Progenitor cell of endocrine pancreas (in vitro differentiated cells): Measurements from ENCODE around the gene ALDOC. TPM values are rescaled to one million over a fixed set of nuclear protein-coding genes. Genes with fewer than 3 reads are reported as not detected.
"Not testable (repeated sequence)": the region's sequence is repeated elsewhere in the genome, so short reads cannot be mapped to it uniquely, and the experiment has no call there.

Source experiments
- DNase-seq: peaks from one replicate; pipeline ENCODE4 v3.0.0; 2021; ENCODE audit warnings: low spot score; ENCODE audit not compliant: unreplicated experiment
- H3K27ac Mint-ChIP-seq: 2 replicates; pipeline ENCODE4 v1.8.0; 2021; ENCODE audit warnings: mild to moderate bottlenecking, moderate library complexity, mixed read lengths
- H3K27me3 Mint-ChIP-seq: 2 replicates; pipeline ENCODE4 v1.8.0; 2021; ENCODE audit warnings: mixed read lengths
- H3K36me3 Mint-ChIP-seq: 2 replicates; pipeline ENCODE4 v1.8.0; 2022; ENCODE audit warnings: mixed read lengths; ENCODE audit not compliant: insufficient read depth
- H3K4me1 Mint-ChIP-seq: 2 replicates; pipeline ENCODE4 v1.8.0; 2021; ENCODE audit warnings: low read depth, mixed read lengths
- H3K4me3 Mint-ChIP-seq: 2 replicates; pipeline ENCODE4 v1.8.0; 2021; ENCODE audit warnings: low read depth, mild to moderate bottlenecking, moderate library complexity, mixed read lengths
- H3K9me3 Mint-ChIP-seq: 2 replicates; pipeline ENCODE4 v1.8.0; 2021; ENCODE audit warnings: low read depth, mixed read lengths
- total RNA-seq: library from RNA; stranded (reverse); gene quantifications from 2 replicates; pipeline ENCODE4 v1.2.1, GENCODE V29; 2021
- TF ChIP-seq, protein P1 (sequence below): fragments of 200-600 bp; sonication (generic); IDR thresholded peaks from one replicate; pipeline ENCODE4 v1.5.0; 2021; ENCODE audit warnings: antibody characterized with exemption, mild to moderate bottlenecking; ENCODE audit not compliant: unreplicated experiment

Gene ALDOC
- total RNA-seq, 1 donor from 2014 or later, result 4.8 TPM

DNA sequence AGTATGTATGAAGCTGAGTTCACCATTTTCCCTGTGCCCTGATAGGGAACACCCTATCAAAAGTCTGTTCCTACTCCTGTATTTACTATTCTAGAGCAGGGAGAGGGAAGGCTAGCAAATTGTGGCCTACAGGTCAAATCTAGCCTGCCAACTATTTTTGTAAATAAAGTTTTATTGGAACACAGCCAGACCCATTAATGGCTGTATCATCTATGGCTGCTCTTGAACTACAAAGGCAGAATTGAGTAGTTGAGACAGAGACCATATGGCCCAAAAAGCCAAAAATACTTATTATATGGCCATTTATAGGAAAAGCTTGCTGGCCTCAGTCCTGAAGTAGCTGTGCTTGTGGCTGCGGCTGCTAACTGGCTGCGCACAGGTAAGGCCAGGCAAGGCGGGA, 4.3 kb upstream of the ALDOC start:
- no peaks in the 10 kb centered on the region for H3K9me3 Mint-ChIP-seq
- no peak for DNase-seq
- H3K27me3 Mint-ChIP-seq, result peaks cover 4% of the 10 kb centered on the region
- no peak overlapping the region for H3K27ac Mint-ChIP-seq
- peaks cover 4% of the 10 kb centered on the region for H3K4me1 Mint-ChIP-seq
- peaks cover 16% of the 10 kb centered on the region for H3K36me3 Mint-ChIP-seq
- TF ChIP-seq, protein P1, sequence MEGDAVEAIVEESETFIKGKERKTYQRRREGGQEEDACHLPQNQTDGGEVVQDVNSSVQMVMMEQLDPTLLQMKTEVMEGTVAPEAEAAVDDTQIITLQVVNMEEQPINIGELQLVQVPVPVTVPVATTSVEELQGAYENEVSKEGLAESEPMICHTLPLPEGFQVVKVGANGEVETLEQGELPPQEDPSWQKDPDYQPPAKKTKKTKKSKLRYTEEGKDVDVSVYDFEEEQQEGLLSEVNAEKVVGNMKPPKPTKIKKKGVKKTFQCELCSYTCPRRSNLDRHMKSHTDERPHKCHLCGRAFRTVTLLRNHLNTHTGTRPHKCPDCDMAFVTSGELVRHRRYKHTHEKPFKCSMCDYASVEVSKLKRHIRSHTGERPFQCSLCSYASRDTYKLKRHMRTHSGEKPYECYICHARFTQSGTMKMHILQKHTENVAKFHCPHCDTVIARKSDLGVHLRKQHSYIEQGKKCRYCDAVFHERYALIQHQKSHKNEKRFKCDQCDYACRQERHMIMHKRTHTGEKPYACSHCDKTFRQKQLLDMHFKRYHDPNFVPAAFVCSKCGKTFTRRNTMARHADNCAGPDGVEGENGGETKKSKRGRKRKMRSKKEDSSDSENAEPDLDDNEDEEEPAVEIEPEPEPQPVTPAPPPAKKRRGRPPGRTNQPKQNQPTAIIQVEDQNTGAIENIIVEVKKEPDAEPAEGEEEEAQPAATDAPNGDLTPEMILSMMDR, result no peak
- H3K4me3 Mint-ChIP-seq, result no peak overlapping the region

DNA sequence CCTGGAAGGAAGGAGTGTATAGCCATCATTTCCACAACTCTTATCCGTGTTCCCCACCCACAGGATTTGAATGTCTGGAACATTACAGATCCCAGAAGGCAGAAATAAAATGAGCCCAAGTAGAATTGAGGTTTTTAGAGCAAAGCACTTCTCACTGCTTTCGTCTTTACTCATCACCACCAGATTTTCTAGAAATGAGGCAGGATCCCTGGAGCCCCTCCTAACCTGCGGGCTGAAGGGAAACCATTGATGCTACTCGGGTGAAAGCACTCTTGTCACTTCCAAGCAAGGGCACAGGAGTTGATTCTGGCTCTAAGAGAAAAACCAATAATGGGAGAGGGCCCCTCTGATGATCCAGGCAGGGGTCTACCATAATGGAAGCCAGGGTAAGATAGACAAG, 2.8 kb upstream of the ALDOC start:
- no peak overlapping the region for H3K27ac Mint-ChIP-seq
- H3K9me3 Mint-ChIP-seq, result no peaks in the 10 kb centered on the region
- TF ChIP-seq, protein P1, result no peak
- no peak for DNase-seq
- H3K27me3 Mint-ChIP-seq, result peaks cover 5% of the 10 kb centered on the region
- H3K4me1 Mint-ChIP-seq, result peaks cover 4% of the 10 kb centered on the region
- peaks cover 13% of the 10 kb centered on the region for H3K36me3 Mint-ChIP-seq
- H3K4me3 Mint-ChIP-seq, result no peak overlapping the region

DNA sequence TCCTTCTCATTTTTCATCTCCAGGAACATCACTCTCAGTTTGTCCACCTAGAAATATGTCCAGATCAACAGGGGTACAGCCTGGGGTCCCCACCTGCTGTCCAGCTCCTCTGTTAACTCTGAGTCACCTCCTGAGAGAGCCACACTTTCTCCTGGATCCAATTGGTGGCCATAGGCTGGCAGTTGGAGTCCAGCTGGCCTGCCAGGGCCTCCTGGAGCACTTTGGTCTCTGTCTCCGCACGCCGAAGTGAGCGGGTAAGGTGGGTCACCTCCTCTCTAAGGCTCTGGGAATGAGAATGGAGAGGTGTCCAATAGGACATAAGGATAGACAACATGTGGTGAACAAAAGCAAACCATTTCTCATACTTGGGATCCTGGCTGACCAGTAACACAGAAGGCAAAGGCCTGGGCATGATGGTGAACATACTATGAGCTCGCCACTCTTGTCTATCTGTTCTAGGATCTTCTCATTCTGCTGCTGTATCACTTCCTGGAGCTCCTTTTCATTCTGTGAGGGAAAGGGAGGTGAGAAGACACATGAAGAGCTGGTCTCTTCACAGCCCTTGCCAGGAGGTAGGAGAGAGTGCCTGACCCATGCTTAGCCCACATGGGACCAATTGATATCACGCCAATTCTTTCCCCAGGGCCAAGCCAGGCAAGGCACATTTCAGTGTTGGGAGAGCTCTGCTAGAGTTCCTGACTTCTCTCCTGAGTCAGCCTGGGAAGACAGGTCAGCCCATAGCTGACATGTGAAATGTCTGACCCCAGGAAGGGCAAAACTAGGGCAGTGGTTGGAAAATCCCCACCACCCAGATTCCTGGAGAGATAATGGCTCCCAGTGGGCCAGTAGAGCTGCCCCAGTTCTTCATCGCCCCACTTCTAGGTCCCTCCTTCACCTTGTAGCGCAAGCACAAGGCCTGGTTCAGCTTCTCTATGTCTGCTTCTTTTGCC, 1.8 kb upstream of the ALDOC start:
- H3K36me3 Mint-ChIP-seq, result peaks cover 10% of the 10 kb centered on the region
- H3K27me3 Mint-ChIP-seq, result peaks cover 5% of the 10 kb centered on the region
- no peak overlapping the region for H3K4me3 Mint-ChIP-seq
- peaks cover 4% of the 10 kb centered on the region for H3K4me1 Mint-ChIP-seq
- no peak for DNase-seq
- H3K9me3 Mint-ChIP-seq, result no peaks in the 10 kb centered on the region
- no peak overlapping the region for H3K27ac Mint-ChIP-seq
- TF ChIP-seq, protein P1, result no peak

- Mint-ChIP-seq H3K27ac (no peak overlapping the region), H3K27me3 (peaks cover 12% of the 10 kb centered on the region), H3K4me3 (no peak overlapping the region)
Measured at GRCh38 chr17:28577466-28577824, 750 bp upstream of the ALDOC start.

GRCh38 chr17:28576016-28576415, 679 bp downstream of the ALDOC start:
- not testable (repeated sequence) for H3K27ac Mint-ChIP-seq, H3K4me3 Mint-ChIP-seq, H3K9me3 Mint-ChIP-seq, DNase-seq, H3K4me1 Mint-ChIP-seq
- H3K36me3 Mint-ChIP-seq, result peaks cover 10% of the 10 kb centered on the region
- peaks cover 15% of the 10 kb centered on the region for H3K27me3 Mint-ChIP-seq

More at GRCh38 chr17:28577466-28577824, 750 bp upstream of the ALDOC start:
- Mint-ChIP-seq H3K9me3 (no peaks in the 10 kb centered on the region), H3K36me3 (peaks cover 10% of the 10 kb centered on the region), H3K4me1 (peaks cover 4% of the 10 kb centered on the region)
- TF ChIP-seq, protein P1, result no peak
- DNase-seq, result no peak
